Left renal cortex interstitium (tissue), 4 donors: ENCODE data around the gene HEATR1. TPM values are rescaled to one million over a fixed set of nuclear protein-coding genes. Genes with fewer than 3 reads are reported as not detected.
"Not testable (repeated sequence)": the region's sequence is repeated elsewhere in the genome, so short reads cannot be mapped to it uniquely, and the experiment has no call there.

Experiments
- DNase-seq, 4 donors: peaks; one replicate each; pipeline ENCODE4 v3.0.0-alpha.2; 2013; ENCODE audit warnings: low read depth in 4 of 4, low spot score in 2 of 4, missing footprints in 1 of 4
- polyA plus RNA-seq, 4 donors: library from polyadenylated mRNA; unstranded; fragments of 120-200 nt; gene quantifications; one replicate each; pipeline ENCODE4 v1.2.1, GENCODE V29; 2013; ENCODE audit not compliant: insufficient read length in 4 of 4

HEATR1 gene
- polyA plus RNA-seq, 4 donors = 22.4 to 32.0 (median 27.3) TPM

DNA sequence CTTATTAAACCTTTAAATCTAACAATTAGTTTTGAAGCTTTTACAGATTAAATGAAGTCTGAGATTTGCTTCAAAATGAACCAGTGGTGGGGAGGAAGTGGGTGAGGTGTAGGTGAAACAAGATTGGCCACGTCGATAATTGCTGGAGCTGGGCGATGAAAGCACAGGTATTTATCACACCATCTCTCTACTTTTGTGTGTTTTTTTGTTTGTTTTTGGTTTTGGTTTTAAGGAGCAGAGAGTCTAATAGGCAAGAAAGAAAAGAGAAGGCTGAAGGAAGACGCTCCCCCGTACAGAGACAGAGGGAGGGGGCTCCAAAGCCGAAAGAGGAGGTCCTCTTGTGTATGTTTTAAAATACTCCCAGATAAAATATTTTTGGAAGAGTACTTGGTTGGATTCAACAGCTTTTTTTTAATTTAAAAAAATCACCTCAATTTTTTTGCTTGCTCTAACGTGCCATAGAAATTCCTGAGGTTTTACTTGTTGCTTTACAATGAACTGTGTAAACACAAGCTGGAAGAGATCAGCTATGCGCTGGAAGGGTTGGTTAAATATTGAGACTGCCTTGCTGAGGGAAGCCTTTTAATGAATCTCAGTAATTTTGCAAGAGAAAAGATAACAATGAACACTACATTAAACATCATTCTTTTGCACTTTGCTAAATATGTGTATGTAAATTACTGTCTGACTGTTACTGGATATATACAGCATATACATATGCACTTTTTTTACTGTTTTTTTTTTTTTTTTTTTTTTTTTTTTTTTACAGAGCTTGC is 87.2 kb downstream of the HEATR1 start:
- DNase-seq = peak in 1 of 4 donors; percentile 44

DNA sequence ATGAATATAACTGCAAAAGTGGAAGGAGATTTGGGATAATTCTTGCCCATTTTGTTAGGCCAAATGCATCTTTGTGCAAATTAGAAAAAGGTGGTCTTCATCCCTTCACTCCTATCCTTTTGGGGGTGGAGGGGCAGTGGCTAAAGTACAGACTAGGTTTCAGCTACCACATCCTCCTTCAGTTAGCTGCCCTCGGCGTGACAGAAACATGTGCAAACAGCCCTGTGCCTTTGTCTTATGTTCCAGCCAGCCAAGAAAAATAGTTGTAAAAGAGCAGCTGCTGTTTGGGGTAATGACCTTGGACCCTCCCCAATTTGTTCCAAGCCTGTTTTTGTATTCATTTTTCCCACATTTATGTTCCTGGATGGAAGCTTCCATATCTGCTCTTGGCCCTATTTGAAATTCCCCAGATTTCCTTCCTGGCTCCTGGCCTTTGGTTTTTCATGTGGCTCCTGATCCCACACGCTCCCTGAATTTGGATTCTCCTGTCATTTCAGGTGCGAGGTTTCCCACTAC is 88.8 kb downstream of the HEATR1 start:
- no peak for DNase-seq

DNA sequence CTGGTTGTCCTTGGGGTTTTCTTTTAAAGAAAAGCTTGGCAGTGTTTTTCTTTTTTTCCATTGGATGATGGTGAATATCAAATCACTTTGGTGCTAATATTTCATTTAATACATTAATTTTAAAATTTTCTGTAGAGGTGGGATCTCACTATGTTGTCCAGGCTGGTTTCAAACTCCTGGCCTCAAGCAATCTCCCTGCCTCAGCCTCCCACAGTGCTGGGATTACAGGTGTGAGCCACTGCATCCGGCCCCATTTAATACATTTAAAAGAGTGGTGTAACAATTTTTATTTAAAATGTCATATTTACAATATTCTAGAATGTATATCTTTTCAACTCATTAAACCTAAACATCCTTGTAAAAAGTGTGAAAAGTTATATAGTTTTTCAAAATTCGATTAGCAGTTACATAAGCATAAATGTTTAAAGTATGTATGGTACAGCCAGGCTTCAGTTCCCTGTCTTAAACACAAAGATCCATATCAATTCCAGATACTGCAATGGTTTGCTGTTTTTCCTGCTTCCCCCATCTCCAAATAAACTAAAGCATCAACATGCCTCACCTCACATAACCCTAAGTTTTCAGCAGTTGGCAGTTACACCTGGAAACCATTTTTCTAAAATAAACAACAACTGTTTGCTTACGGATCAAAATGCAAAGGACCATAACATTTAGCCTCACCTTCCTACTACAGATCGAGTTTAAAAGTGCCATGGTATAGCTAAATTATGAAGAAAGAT is 89.4 kb downstream of the HEATR1 start:
- no peak for DNase-seq

DNA sequence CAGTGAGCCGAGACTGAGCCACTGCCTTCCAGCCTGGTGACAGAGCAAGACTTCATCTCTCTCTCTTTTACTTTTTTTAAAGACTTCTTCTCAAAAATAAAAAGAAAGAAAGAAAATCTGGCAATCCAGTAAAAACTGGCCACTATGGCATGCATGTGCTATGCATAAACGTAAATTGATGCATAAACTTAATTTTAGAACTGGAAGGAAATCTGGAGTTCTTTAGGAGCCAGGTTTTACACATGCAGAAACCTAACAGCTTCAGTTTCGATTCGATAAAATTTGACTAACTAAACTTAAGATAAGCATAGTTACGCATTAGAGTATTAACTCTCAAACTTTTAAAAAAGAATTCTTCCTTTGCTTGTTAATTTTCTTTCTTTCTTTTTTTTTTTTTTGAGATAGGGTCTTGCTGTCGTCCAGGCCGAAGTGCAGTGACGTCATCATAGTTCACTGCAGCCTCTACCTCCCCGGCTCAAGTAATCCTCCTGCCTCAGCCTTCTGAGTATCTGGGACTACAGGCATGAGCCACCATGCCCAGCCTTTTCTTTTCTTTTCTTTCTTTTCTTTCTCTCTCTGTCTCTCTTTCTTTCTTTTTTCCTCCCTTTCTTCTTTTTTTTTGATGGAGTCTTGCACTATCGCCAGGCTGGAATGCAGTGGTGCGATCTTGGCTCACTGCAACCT is 92.4 kb downstream of the HEATR1 start:
- DNase-seq = no peak

DNA sequence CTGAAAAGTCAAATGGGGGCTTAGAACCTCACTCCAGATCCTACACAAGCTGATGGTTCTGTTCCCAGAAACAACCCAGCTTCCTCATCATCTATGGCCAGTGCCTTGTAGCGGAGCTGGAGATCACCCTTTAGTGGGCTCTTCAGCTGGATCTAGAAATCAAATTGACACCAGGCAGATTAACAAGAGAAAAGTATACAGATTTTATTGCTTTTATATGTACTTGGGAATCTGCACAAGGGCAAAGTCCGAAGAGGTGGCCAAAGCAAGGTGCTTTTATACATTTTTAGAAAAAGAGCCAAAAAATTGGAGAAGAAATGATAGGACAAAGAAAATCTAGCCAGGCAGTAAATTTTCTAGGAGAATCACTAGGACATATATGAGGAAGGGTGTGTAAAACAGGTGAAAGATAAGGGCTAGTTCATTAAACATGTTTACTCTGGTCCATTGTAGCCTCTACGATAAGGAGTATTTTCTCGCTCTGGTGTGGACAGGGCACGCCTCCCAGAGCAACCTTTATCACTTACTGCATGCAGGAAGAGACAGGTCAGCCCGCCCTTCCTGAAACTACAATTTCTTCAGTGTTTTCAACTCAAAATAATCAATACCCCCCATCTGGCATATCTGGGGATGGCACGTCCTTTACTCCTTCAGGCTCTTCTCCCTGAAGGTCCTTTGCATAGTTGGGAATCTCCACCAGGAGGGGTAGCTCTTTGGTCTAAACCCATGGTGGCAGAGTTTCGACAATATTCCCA is 94.5 kb downstream of the HEATR1 start:
- DNase-seq = no peak

DNA sequence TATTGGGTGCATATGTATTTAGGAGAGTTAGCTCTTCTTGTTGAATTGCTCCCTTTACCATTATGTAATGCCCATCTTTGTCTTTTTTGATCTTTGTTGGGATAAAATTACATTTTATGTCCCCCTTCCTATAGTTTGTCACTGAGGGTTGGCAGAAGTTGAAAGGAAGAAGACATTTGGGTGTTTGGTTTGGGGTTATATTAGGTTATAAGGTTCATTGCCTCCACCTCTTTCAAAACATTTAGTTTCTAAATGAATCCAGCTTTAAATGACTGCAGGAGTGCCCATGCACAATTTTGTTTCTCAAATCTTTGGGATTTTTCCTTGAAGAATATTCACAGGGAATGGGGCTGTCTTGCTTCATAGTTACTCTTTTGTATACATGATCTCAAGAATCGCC is 95.1 kb downstream of the HEATR1 start:
- DNase-seq = no peak

DNA sequence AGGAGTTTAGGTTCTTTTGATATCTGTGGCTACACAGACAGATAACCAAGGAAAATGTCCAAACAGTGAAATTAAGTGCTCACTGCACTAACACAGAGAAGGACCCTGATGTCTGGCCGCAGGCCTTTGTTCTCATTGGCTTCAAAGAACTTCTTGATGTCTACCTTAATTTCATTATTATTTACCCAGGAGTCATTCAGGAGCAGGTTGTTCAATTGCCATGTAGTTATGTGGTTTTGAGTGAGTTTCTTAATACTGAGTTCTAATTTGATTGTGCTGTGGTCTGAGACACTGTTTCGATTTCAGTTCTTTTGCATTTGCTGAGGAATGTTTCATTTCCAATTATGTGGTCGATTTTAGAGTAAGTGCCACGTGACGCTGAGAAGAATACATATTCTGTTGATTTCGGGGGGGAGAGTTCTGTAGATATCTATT is 95.7 kb downstream of the HEATR1 start:
- DNase-seq = no peak

DNA sequence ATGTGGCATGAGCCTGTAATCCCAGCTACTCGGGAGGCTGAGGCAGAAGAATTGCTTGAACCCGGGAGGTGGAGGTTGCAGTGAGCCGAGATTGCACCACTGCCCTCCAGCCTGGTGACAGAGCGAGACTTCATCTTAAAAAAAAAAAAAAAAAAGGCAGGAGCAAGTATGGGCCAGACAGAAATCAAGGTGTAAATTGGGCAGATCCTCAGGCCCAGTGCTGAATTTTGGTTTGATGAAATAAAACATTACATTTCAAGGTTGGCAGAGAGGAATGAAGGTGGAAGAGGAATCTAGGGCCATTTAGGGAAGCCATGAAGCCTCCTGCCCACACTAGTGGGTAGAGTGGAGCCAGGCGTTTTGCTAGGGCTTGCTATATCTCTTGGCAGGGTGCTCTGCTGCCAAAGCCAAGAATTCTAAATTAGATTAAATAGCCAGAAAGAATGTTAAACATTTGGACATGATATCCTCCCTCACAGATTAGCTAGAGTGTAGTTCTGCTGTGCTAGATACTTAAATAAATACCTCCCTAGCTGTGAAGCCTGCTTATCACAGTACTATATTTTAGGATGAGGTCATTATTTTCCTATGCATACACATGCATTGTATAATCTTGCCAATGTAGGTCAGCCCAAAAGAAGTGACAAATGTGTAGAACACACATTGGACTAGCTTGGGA is 97.2 kb downstream of the HEATR1 start:
- DNase-seq = no peak

DNA sequence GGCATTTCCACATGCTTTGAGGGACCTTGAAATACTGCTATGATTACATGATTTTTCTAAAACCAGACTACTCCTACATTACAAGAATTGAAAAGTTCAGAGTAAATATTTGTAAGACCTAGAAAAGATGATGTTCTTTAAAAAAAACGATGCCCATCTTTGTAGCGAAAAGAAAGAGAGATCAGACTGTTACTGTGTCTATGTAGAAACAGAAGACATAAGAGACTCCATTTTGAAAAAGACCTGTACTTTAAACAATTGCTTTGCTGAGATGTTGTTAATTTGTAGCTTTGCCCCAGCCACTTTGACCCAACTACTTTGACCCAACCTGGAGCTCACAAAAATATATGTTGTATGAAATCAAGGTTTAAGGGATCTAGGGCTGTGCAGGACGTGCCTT is 100.0 kb downstream of the HEATR1 start:
- DNase-seq = not testable (repeated sequence)

DNA sequence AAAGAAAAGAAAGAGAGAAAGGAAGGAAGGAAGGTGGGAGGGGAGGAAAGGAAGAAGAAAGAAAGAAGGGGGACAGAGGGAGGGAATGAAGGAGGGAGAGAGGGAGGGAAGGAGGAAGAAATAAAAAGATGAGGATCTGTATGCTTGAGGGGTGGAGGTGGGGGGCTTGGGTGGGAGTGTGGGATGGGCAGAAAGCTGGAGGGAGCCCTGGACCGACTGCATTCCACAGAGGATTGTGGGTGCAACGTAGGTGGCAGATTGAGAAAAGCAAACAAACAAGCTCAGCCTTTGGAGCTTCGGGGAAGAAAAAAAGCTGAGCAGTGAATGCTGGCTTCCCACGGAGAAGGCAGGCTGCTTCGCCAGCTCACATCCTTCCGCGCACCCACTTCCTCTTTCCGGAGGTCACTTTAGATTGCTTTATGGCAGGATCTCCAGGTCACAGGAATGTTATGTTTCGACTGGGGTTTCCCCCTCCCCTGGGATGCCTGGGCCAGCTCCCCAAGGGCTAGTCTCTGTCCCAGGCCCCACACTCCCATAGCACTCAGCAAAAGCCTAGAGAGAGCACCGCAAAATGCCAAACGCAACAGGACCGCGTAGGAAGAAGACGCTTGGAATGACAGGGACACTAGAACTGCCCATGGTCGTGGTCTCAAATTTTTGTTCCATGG is 101.2 kb downstream of the HEATR1 start:
- DNase-seq = no peak

DNA sequence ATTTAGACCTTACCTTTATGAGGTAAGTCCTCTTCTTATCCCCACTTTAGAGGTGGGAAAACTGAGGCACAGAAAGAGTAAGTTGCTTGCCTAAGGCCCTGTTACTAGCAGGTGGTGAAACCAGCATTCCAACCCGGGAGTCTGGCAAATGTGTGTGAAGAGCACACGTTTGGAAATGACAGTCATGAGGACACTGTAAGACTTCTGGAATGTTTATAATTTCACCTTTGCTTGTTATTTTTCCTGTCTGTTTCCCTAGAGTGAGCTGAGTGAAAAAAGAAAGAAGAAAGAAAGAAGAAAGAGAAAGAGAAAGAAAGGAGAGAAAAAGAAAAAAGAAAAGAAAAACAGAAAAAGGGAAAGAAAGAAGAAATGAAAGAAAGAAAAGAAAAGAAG is 101.7 kb downstream of the HEATR1 start:
- no peak for DNase-seq

DNA sequence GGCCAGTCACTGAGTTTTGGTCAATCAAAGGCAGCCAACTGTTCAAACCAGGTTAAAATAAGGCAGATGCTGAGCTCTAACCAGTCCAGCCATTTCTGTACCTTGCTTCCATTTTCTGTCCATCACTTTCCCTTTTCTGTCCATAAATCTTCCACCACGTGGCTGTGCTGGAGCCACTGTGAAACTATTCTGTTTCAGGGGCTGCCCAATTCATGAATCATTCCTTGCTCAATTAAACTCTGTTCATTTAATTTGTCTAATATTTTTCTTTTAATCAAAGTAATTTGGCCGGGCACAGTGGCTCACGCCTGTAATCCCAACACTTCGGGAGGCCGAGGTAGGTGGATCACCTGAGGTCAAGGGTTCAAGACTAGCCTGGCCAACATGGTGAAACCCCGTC is 103.2 kb downstream of the HEATR1 start:
- no peak for DNase-seq

Other genes starting within 250 kb of the HEATR1 start
- gene EDARADD, start 210.2 kb downstream of the HEATR1 start, polyA plus RNA-seq = 1 to 10 TPM; 5.9 to 7.5 (median 7.2) TPM
- 10 to 100 TPM; 71.1 to 99.7 (median 80.8) TPM for gene LGALS8, start 80.5 kb downstream of the HEATR1 start, polyA plus RNA-seq
- 1 to 10 TPM in 1 of 4 donors, under 1 TPM in 3; 0.33 to 1.4 (median 0.58) TPM for gene ACTN2, start 82.0 kb upstream of the HEATR1 start, polyA plus RNA-seq
- 10 to 100 TPM; 27.7 to 43.5 (median 37.6) TPM for gene MTR, start 190.8 kb upstream of the HEATR1 start, polyA plus RNA-seq